WTC11 (cell line): ENCODE measurements around the gene CST3. TPM values are rescaled to one million over a fixed set of nuclear protein-coding genes. Genes with fewer than 3 reads are reported as not detected.

Experiments
- ATAC-seq: fragments of 200-7000 bp; cut with Tn5 transposase; 2 replicates; pipeline ENCODE4 v1.10.0; 2021; ENCODE audit warnings: mild to moderate bottlenecking, moderate library complexity
- CTCF ChIA-PET: fragments of 300-600 bp; sonication (Branson Sonifier 250); formaldehyde crosslinking; loops from one replicate; lab custom pipeline; 2021; ENCODE audit warnings: antibody characterized with exemption; lab: Charles Lee
- POLR2A ChIA-PET: fragments of 350-600 bp; sonication (Branson Sonifier 250); formaldehyde crosslinking; loops from one replicate; lab custom pipeline; 2021; ENCODE audit warnings: antibody characterized with exemption; lab: Charles Lee
- DNase-seq: peaks from one replicate; pipeline ENCODE4 v3.0.0; 2021; ENCODE audit warnings: low spot score
- H3K27ac Mint-ChIP-seq: 2 replicates; pipeline ENCODE4 v1.8.0; 2021; ENCODE audit warnings: mixed read lengths
- H3K27me3 Mint-ChIP-seq: 2 replicates; pipeline ENCODE4 v1.8.0; 2021; ENCODE audit warnings: low read depth, mild to moderate bottlenecking, moderate library complexity, mixed read lengths
- H3K36me3 Mint-ChIP-seq: 2 replicates; pipeline ENCODE4 v1.8.0; 2021; ENCODE audit warnings: mixed read lengths
- H3K4me1 Mint-ChIP-seq: 2 replicates; pipeline ENCODE4 v1.8.0; 2022; ENCODE audit warnings: mixed read lengths
- H3K4me3 Mint-ChIP-seq: 2 replicates; pipeline ENCODE4 v1.8.0; 2021; ENCODE audit warnings: mild to moderate bottlenecking, moderate library complexity, mixed read lengths
- H3K9me3 Mint-ChIP-seq: 2 replicates; pipeline ENCODE4 v1.8.0; 2021; ENCODE audit warnings: mixed read lengths
- ESRRA ChIP-seq: sonication (generic); formaldehyde crosslinking; IDR thresholded peaks from 2 replicates; pipeline ENCODE4 v1.8.1; 2022; ENCODE audit warnings: mild to moderate bottlenecking, missing genetic modification reagents, borderline replicate concordance
- FOXP1 ChIP-seq: sonication (generic); formaldehyde crosslinking; IDR thresholded peaks from 2 replicates; pipeline ENCODE4 v1.8.0; 2022; ENCODE audit warnings: missing genetic modification reagents, mild to moderate bottlenecking, moderate library complexity, borderline replicate concordance
- GABPB1 ChIP-seq: sonication (generic); formaldehyde crosslinking; IDR thresholded peaks from 2 replicates; pipeline ENCODE4 v1.8.1; 2023; ENCODE audit warnings: mild to moderate bottlenecking, missing genetic modification reagents
- KAT7 ChIP-seq: sonication (generic); formaldehyde crosslinking; IDR thresholded peaks from 2 replicates; pipeline ENCODE4 v1.8.1; 2023; ENCODE audit warnings: missing genetic modification reagents, mild to moderate bottlenecking, borderline replicate concordance
- MYBL2 ChIP-seq: sonication (generic); formaldehyde crosslinking; IDR thresholded peaks from 2 replicates; pipeline ENCODE4 v1.8.1; 2023; ENCODE audit warnings: mild to moderate bottlenecking, moderate library complexity, missing genetic modification reagents
- NR2C2 ChIP-seq: sonication (generic); formaldehyde crosslinking; IDR thresholded peaks from 2 replicates; pipeline ENCODE4 v1.8.0; 2022; ENCODE audit warnings: mild to moderate bottlenecking, missing genetic modification reagents
- SP1 ChIP-seq: sonication (generic); formaldehyde crosslinking; conservative IDR thresholded peaks from 2 replicates; pipeline ENCODE4 v1.8.1; 2022; ENCODE audit warnings: missing genetic modification reagents
- TP53 ChIP-seq: sonication (generic); formaldehyde crosslinking; IDR thresholded peaks from 2 replicates; pipeline ENCODE4 v1.8.1; 2023; ENCODE audit warnings: mild to moderate bottlenecking, missing genetic modification reagents
- ZBTB21 ChIP-seq: sonication (generic); formaldehyde crosslinking; IDR thresholded peaks from 2 replicates; pipeline ENCODE4 v1.8.1; 2023; ENCODE audit warnings: mild to moderate bottlenecking, missing genetic modification reagents, borderline replicate concordance
- ZNF219 ChIP-seq: sonication (generic); formaldehyde crosslinking; IDR thresholded peaks from 2 replicates; pipeline ENCODE4 v1.8.0; 2023; ENCODE audit warnings: missing genetic modification reagents, mild to moderate bottlenecking, borderline replicate concordance
- ZNF416 ChIP-seq: fragments of 250-450 bp; sonication (Bioruptor Pico); IDR thresholded peaks from 2 replicates; pipeline ENCODE4 v1.9.0; 2021; ENCODE audit warnings: mild to moderate bottlenecking, inconsistent platforms
- total RNA-seq: library from RNA; stranded (reverse); gene quantifications from 3 replicates; pipeline ENCODE4 v1.2.3, GENCODE V29; 2021
- TF ChIP-seq, protein P1 (sequence below): sonication (generic); formaldehyde crosslinking; IDR thresholded peaks from 2 replicates; pipeline ENCODE4 v1.8.1; 2023; ENCODE audit warnings: mild to moderate bottlenecking, missing genetic modification reagents, borderline replicate concordance
- TF ChIP-seq, protein P2 (sequence below): sonication (generic); formaldehyde crosslinking; IDR thresholded peaks from 2 replicates; pipeline ENCODE4 v1.8.1; 2022; ENCODE audit warnings: low read depth, mild to moderate bottlenecking, moderate library complexity, missing genetic modification reagents, borderline replicate concordance
- TF ChIP-seq, protein P3 (sequence below): sonication (generic); formaldehyde crosslinking; IDR thresholded peaks from 2 replicates; pipeline ENCODE4 v1.8.1; 2022; ENCODE audit warnings: mild to moderate bottlenecking, missing genetic modification reagents, moderate library complexity, borderline replicate concordance
- TF ChIP-seq, protein P4 (sequence below): sonication (generic); formaldehyde crosslinking; conservative IDR thresholded peaks from 2 replicates; pipeline ENCODE4 v1.8.1; 2023; ENCODE audit warnings: mild to moderate bottlenecking, low read depth, missing genetic modification reagents, moderate library complexity
- TF ChIP-seq, protein P5 (sequence below): sonication (generic); formaldehyde crosslinking; IDR thresholded peaks from 2 replicates; pipeline ENCODE4 v1.8.0; 2023; ENCODE audit warnings: missing genetic modification reagents
- TF ChIP-seq, protein P6 (sequence below): fragments of 250-450 bp; sonication (Bioruptor Pico); conservative IDR thresholded peaks from 2 replicates; pipeline ENCODE4 v1.9.0; 2021; ENCODE audit warnings: mild to moderate bottlenecking
- TF ChIP-seq, protein P7 (sequence below): fragments of 250-450 bp; sonication (Bioruptor Pico); IDR thresholded peaks from 2 replicates; pipeline ENCODE4 v1.9.0; 2021; ENCODE audit warnings: moderate library complexity, mild to moderate bottlenecking, inconsistent platforms, borderline replicate concordance

Gene CST3
- total RNA-seq, 1 experiment from 2014 or later: 52.1 TPM

DNA sequence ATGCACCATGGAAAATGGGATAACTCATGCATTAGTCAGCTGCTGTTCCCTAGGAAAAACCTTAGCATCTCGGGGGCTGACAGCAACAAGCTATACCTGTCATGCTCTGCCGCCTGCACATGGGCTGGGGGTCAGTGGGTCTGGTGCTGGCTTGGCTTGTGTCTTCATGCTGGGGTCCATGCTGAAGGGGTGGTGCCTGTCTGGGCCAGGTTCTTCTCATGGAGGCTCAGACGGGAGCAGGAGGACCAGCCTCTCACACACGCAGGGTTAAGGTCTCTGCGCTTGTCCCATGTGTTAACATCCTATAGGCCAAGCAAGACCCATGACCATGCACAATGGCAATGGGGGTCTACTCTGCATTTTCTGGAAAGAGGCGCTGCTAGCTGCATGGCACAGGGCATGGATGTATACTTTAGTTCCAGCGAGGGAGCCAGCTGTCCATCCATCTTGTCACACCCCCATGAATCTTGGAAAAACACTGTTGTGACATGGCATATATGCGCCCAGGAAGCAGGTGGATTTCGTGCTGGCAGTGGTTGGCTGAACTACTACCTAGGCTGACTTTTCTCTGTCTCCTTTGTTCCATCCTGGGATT is 24.6 kb upstream of the CST3 start:
- TF ChIP-seq TP53 (no peak), ZNF416 (CRISPR knock-in tag) (no peak), ZNF219 (CRISPR knock-in tag) (no peak), GABPB1 (CRISPR knock-in tag) (no peak), ZBTB21 (no peak), FOXP1 (no peak), NR2C2 (CRISPR knock-in tag) (no peak), KAT7 (no peak), MYBL2 (CRISPR knock-in tag) (no peak), SP1 (CRISPR knock-in tag) (no peak), ESRRA (CRISPR knock-in tag) (no peak)
- TF ChIP-seq, protein P1, sequence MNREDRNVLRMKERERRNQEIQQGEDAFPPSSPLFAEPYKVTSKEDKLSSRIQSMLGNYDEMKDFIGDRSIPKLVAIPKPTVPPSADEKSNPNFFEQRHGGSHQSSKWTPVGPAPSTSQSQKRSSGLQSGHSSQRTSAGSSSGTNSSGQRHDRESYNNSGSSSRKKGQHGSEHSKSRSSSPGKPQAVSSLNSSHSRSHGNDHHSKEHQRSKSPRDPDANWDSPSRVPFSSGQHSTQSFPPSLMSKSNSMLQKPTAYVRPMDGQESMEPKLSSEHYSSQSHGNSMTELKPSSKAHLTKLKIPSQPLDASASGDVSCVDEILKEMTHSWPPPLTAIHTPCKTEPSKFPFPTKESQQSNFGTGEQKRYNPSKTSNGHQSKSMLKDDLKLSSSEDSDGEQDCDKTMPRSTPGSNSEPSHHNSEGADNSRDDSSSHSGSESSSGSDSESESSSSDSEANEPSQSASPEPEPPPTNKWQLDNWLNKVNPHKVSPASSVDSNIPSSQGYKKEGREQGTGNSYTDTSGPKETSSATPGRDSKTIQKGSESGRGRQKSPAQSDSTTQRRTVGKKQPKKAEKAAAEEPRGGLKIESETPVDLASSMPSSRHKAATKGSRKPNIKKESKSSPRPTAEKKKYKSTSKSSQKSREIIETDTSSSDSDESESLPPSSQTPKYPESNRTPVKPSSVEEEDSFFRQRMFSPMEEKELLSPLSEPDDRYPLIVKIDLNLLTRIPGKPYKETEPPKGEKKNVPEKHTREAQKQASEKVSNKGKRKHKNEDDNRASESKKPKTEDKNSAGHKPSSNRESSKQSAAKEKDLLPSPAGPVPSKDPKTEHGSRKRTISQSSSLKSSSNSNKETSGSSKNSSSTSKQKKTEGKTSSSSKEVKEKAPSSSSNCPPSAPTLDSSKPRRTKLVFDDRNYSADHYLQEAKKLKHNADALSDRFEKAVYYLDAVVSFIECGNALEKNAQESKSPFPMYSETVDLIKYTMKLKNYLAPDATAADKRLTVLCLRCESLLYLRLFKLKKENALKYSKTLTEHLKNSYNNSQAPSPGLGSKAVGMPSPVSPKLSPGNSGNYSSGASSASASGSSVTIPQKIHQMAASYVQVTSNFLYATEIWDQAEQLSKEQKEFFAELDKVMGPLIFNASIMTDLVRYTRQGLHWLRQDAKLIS: no peak
- TF ChIP-seq, protein P2, sequence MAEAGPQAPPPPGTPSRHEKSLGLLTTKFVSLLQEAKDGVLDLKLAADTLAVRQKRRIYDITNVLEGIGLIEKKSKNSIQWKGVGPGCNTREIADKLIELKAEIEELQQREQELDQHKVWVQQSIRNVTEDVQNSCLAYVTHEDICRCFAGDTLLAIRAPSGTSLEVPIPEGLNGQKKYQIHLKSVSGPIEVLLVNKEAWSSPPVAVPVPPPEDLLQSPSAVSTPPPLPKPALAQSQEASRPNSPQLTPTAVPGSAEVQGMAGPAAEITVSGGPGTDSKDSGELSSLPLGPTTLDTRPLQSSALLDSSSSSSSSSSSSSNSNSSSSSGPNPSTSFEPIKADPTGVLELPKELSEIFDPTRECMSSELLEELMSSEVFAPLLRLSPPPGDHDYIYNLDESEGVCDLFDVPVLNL: no peak
- TF ChIP-seq, protein P3, sequence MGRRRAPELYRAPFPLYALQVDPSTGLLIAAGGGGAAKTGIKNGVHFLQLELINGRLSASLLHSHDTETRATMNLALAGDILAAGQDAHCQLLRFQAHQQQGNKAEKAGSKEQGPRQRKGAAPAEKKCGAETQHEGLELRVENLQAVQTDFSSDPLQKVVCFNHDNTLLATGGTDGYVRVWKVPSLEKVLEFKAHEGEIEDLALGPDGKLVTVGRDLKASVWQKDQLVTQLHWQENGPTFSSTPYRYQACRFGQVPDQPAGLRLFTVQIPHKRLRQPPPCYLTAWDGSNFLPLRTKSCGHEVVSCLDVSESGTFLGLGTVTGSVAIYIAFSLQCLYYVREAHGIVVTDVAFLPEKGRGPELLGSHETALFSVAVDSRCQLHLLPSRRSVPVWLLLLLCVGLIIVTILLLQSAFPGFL: no peak
- TF ChIP-seq, protein P4, sequence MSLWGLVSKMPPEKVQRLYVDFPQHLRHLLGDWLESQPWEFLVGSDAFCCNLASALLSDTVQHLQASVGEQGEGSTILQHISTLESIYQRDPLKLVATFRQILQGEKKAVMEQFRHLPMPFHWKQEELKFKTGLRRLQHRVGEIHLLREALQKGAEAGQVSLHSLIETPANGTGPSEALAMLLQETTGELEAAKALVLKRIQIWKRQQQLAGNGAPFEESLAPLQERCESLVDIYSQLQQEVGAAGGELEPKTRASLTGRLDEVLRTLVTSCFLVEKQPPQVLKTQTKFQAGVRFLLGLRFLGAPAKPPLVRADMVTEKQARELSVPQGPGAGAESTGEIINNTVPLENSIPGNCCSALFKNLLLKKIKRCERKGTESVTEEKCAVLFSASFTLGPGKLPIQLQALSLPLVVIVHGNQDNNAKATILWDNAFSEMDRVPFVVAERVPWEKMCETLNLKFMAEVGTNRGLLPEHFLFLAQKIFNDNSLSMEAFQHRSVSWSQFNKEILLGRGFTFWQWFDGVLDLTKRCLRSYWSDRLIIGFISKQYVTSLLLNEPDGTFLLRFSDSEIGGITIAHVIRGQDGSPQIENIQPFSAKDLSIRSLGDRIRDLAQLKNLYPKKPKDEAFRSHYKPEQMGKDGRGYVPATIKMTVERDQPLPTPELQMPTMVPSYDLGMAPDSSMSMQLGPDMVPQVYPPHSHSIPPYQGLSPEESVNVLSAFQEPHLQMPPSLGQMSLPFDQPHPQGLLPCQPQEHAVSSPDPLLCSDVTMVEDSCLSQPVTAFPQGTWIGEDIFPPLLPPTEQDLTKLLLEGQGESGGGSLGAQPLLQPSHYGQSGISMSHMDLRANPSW: no peak
- TF ChIP-seq, protein P5, sequence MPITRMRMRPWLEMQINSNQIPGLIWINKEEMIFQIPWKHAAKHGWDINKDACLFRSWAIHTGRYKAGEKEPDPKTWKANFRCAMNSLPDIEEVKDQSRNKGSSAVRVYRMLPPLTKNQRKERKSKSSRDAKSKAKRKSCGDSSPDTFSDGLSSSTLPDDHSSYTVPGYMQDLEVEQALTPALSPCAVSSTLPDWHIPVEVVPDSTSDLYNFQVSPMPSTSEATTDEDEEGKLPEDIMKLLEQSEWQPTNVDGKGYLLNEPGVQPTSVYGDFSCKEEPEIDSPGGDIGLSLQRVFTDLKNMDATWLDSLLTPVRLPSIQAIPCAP (CRISPR knock-in tag): no peak
- TF ChIP-seq, protein P6, sequence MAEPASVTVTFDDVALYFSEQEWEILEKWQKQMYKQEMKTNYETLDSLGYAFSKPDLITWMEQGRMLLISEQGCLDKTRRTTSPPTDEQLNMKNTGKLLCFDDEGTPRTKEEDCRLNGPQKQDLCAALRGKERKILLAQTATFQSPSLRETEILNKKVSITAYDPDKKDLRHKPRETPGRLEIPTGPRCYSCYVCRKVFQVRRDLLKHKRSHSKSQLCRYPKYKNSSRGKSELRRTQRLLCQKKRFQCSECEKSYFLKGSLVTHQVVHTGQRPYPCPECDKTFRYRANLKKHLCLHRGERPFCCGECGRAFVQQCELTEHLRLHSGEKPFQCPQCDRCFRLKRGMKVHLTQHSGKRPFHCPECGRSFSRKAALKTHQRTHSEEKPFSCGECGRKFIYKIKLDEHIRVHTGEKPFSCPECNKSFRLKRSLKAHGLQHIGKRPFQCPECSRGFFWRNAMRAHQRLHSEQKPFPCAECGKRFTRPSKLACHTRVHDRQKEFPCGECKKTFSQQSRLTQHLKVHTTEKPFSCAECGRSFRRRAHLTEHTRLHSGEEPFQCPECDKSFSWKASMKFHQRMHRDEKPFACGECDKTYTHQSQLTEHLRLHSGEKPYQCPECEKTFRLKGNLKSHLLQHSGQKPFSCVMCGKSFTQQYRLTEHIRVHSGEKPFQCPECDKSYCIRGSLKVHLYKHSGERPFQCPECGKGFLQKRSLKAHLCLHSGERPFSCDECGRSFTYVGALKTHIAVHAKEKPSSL (CRISPR knock-in tag): no peak
- TF ChIP-seq, protein P7, sequence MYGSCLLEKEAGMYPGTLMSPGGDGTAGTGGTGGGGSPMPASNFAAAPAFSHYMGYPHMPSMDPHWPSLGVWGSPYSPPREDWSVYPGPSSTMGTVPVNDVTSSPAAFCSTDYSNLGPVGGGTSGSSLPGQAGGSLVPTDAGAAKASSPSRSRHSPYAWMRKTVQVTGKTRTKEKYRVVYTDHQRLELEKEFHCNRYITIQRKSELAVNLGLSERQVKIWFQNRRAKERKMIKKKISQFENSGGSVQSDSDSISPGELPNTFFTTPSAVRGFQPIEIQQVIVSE (CRISPR knock-in tag): no peak
- H3K27ac Mint-ChIP-seq: no peak overlapping the region
- no peaks in the 10 kb centered on the region for H3K9me3 Mint-ChIP-seq
- H3K27me3 Mint-ChIP-seq: no peaks in the 10 kb centered on the region
- POLR2A ChIA-PET: no interaction called here
- H3K4me1 Mint-ChIP-seq: no peaks in the 10 kb centered on the region
- no peak overlapping the region for H3K4me3 Mint-ChIP-seq
- ATAC-seq (no peak), DNase-seq (no peak)
- H3K36me3 Mint-ChIP-seq: no peaks in the 10 kb centered on the region
- CTCF ChIA-PET: no interaction called here
